Brain microvascular endothelial cell (primary cell): ENCODE results near the gene SUSD1.

Experiments
- DNase-seq: peaks from one replicate; pipeline ENCODE4 v3.0.0-alpha.2; 2020
- H3K27ac ChIP-seq: fragments of 250-450 bp; sonication (Bioruptor Pico); 2 replicates; pipeline ENCODE4 v1.5.1; 2020; ENCODE audit warnings: mild to moderate bottlenecking, moderate library complexity
- H3K27me3 ChIP-seq: fragments of 250-450 bp; sonication (Bioruptor Pico); replicated peaks from 2 replicates; pipeline ENCODE4 v1.5.1; 2020; ENCODE audit warnings: mild to moderate bottlenecking
- H3K36me3 ChIP-seq: fragments of 250-450 bp; sonication (Bioruptor Pico); replicated peaks from 2 replicates; pipeline ENCODE4 v1.5.1; 2020; ENCODE audit warnings: mild to moderate bottlenecking
- H3K4me3 ChIP-seq: 2 replicates; pipeline ENCODE4 v1.5.1; 2011; ENCODE audit warnings: low read depth, mild to moderate bottlenecking, control low read depth, low read length, moderate library complexity
- in situ Hi-C: cut with HindIII; loops from 2 replicates; pipeline ENCODE4 v1.10.0; 2017; ENCODE audit warnings: low sequenced_read_pairs, low pct_ligation_motif_present
- TF ChIP-seq, protein P1 (sequence below): IDR thresholded peaks from 2 replicates; pipeline ENCODE4 v1.5.1; 2011; ENCODE audit warnings: low read depth, mild to moderate bottlenecking, moderate library complexity, low read length, control low read depth, inconsistent platforms; ENCODE audit errors: missing control alignments

SUSD1 gene

GRCh38 chr9:112112519-112112918 is 62.6 kb downstream of the SUSD1 start:
- in situ Hi-C loops = loop anchor here (25.0 kb wide), 1 partner anchor 250 kb away; no protein-coding TSS in a partner anchor
- peak overlapping the region; percentile 78 for H3K27ac ChIP-seq

GRCh38 chr9:112111461-112111860 is 63.6 kb downstream of the SUSD1 start:
- DNase-seq = no peak
- TF ChIP-seq, protein P1, sequence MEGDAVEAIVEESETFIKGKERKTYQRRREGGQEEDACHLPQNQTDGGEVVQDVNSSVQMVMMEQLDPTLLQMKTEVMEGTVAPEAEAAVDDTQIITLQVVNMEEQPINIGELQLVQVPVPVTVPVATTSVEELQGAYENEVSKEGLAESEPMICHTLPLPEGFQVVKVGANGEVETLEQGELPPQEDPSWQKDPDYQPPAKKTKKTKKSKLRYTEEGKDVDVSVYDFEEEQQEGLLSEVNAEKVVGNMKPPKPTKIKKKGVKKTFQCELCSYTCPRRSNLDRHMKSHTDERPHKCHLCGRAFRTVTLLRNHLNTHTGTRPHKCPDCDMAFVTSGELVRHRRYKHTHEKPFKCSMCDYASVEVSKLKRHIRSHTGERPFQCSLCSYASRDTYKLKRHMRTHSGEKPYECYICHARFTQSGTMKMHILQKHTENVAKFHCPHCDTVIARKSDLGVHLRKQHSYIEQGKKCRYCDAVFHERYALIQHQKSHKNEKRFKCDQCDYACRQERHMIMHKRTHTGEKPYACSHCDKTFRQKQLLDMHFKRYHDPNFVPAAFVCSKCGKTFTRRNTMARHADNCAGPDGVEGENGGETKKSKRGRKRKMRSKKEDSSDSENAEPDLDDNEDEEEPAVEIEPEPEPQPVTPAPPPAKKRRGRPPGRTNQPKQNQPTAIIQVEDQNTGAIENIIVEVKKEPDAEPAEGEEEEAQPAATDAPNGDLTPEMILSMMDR = no peak
- Histone ChIP-seq H3K4me3 (no peak overlapping the region), H3K27me3 (no peaks in the 10 kb centered on the region), H3K27ac (no peak overlapping the region), H3K36me3 (peaks cover 2% of the 10 kb centered on the region)
- in situ Hi-C loops = loop anchor here (25.0 kb wide), 1 partner anchor 251 kb away; no protein-coding TSS in a partner anchor

More at GRCh38 chr9:112112519-112112918, 62.6 kb downstream of the SUSD1 start:
- DNase-seq = peak; percentile 91
- TF ChIP-seq, protein P1 = no peak
- Histone ChIP-seq H3K4me3 (no peak overlapping the region), H3K27me3 (no peaks in the 10 kb centered on the region), H3K36me3 (peaks cover 2% of the 10 kb centered on the region)

DNA sequence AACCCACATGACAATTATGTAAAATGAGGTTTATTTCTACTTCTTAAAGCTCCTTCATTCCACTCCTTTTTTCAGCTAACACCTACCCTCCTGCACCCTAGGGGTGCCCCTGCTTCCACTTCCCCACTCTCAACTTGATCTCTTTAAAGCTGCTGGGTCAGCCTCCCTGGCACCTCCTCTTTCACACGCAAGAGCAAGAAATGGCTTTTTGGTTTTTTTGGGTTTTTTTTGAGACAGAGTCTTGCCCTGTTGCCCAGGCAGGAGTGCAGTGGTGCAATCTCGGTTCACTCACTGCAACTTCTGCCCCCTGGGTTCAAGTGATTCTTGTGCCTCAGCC is 64.4 kb downstream of the SUSD1 start:
- no peak overlapping the region for H3K27ac ChIP-seq
- H3K27me3 ChIP-seq = no peaks in the 10 kb centered on the region
- TF ChIP-seq, protein P1 = no peak
- in situ Hi-C loops = loop anchor here (25.0 kb wide), 1 partner anchor 252 kb away; no protein-coding TSS in a partner anchor
- H3K4me3 ChIP-seq = no peak overlapping the region
- peaks cover 2% of the 10 kb centered on the region for H3K36me3 ChIP-seq
- DNase-seq = no peak

DNA sequence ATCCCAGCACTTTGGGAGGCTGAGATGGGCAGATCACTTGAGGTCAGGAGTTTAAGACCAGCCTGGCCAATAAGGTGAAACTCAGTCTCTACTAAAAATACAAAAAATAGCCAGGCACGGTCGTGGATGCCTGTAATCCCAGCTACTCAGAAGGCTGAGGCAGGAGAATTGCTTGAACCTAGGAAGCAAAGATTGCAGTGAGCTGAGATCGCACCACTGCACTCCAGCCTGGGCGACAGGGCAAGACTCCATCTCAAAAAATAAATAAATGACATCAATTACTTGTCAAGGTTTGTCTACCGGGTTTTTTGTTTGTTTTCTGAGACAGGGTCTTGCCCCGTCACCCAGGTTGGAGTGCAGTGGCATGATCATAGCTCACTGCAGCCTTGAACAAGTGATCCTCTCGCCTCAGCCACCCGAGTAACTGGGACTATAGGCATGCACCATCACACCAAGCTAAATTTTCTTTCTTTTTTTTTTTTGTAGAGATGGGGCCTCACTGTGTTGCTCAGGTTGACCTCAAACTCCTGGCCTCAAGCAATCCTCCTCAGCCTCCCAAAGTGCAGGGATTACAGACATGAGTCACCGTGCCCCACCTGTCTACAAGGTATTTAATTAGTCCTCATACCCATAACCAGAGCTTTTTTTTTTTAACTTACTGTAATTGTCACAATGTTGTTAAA is 64.9 kb downstream of the SUSD1 start:
- TF ChIP-seq, protein P1 = no peak
- no peak overlapping the region for H3K27ac ChIP-seq
- H3K4me3 ChIP-seq = no peak overlapping the region
- DNase-seq = no peak
- in situ Hi-C loops = loop anchor here (25.0 kb wide), 1 partner anchor 252 kb away; no protein-coding TSS in a partner anchor
- H3K27me3 ChIP-seq = no peaks in the 10 kb centered on the region
- peaks cover 2% of the 10 kb centered on the region for H3K36me3 ChIP-seq

DNA sequence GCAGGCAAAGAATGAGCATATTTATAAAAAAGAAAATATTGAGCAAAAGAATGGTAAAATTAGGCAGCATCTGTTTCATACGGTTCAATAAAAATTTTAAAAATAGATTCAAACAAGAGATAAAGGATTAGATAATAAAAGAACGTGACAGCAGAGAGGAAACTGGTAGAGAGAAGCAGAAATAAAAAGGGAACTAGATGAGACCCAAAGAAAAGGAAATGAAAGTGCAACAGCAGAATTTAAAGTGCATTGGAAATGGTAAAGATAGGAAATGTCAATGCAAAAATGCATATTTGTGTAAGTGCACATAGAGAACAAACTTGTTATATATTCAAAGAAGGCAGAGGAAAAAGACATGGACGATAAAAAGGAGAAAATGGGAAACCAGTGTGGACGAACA is 70.2 kb downstream of the SUSD1 start:
- TF ChIP-seq, protein P1 = no peak
- H3K4me3 ChIP-seq = no peak overlapping the region
- no peak overlapping the region for H3K27ac ChIP-seq
- no peak for DNase-seq
- no peaks in the 10 kb centered on the region for H3K27me3 ChIP-seq
- in situ Hi-C loops = loop anchor here (25.0 kb wide), 1 partner anchor 257 kb away; no protein-coding TSS in a partner anchor
- H3K36me3 ChIP-seq = no peaks in the 10 kb centered on the region

DNA sequence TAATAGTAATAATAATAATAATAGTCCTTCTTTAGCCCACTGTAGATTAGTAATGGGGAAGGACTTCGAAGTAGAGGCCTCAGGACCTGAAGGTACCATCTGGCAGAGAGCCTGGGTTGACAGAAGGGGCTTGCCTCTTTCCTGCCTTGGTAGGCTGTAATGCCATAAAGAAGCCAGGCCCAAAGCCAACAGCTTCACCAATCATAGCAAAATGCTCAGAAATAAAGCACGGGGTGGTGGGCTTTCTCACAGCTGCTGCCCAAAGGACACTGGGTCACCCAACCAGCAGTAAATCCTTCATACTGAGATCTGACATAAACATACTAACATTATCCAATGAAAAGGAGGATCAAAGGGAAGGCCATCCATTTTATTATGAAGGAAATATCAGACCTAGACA is 70.7 kb downstream of the SUSD1 start:
- H3K36me3 ChIP-seq = no peaks in the 10 kb centered on the region
- no peak overlapping the region for H3K27ac ChIP-seq
- in situ Hi-C loops = loop anchor here (25.0 kb wide), 1 partner anchor 258 kb away; no protein-coding TSS in a partner anchor
- TF ChIP-seq, protein P1 = no peak
- DNase-seq = no peak
- H3K4me3 ChIP-seq = no peak overlapping the region
- no peaks in the 10 kb centered on the region for H3K27me3 ChIP-seq
